HepG2 (cell line): ENCODE results near the gene SMIM21.

Experiments used
- ATAD3A ChIP-seq: sonication (generic); formaldehyde crosslinking; IDR thresholded peaks from 2 replicates; pipeline ENCODE4 v1.4.0; 2020; ENCODE audit warnings: missing genetic modification reagents
- ESRRA ChIP-seq: sonication (generic); formaldehyde crosslinking; IDR thresholded peaks from 2 replicates; pipeline ENCODE4 v1.5.1; 2020; ENCODE audit warnings: mild to moderate bottlenecking, low read depth, missing genetic modification reagents
- POLR2AphosphoS5 ChIP-seq: IDR thresholded peaks from 2 replicates; pipeline ENCODE4 v1.6.1; 2012; ENCODE audit warnings: low read depth, low read length
- YY1 ChIP-seq: IDR thresholded peaks from 2 replicates; pipeline ENCODE4 v1.6.1; 2011; ENCODE audit warnings: low read length, low read depth, moderate library complexity, mild to moderate bottlenecking; ENCODE audit not compliant: insufficient read depth, insufficient replicate concordance
- TF ChIP-seq, protein P1 (sequence below): sonication (generic); formaldehyde crosslinking; IDR thresholded peaks from 2 replicates; pipeline ENCODE4 v1.5.0; 2020; ENCODE audit warnings: mild to moderate bottlenecking, missing genetic modification reagents, moderate library complexity
- TF ChIP-seq, protein P2 (sequence below): sonication (generic); formaldehyde crosslinking; IDR thresholded peaks from 2 replicates; pipeline ENCODE4 v1.4.0; 2020; ENCODE audit warnings: missing genetic modification reagents
- TF ChIP-seq, protein P3 (sequence below): sonication (generic); formaldehyde crosslinking; IDR thresholded peaks from 2 replicates; pipeline ENCODE4 v1.4.0; 2020; ENCODE audit warnings: low read depth, mild to moderate bottlenecking, missing genetic modification reagents

DNA sequence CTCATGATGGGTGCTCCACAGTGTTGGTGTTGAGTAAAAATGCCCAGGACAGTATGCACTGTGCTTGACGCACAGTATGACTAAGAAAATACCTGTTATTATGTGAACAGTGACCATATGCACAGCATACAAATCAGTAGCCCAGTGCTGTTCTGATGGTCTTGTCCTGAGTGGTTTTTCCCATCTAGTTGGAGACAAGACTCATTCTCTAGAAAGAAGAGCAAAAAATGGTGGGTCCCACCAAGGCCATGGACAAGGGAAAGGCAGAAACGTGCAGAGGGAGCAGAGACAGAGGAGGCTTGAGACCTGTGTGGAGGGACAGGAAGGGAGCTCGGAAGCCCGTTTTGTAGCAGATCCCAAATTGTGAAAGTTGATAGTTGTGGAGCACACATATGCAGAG lies 987 bp upstream of the SMIM21 start:
- TF ChIP-seq, protein P1, sequence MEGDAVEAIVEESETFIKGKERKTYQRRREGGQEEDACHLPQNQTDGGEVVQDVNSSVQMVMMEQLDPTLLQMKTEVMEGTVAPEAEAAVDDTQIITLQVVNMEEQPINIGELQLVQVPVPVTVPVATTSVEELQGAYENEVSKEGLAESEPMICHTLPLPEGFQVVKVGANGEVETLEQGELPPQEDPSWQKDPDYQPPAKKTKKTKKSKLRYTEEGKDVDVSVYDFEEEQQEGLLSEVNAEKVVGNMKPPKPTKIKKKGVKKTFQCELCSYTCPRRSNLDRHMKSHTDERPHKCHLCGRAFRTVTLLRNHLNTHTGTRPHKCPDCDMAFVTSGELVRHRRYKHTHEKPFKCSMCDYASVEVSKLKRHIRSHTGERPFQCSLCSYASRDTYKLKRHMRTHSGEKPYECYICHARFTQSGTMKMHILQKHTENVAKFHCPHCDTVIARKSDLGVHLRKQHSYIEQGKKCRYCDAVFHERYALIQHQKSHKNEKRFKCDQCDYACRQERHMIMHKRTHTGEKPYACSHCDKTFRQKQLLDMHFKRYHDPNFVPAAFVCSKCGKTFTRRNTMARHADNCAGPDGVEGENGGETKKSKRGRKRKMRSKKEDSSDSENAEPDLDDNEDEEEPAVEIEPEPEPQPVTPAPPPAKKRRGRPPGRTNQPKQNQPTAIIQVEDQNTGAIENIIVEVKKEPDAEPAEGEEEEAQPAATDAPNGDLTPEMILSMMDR (CRISPR knock-in tag) = no peak
- TF ChIP-seq ESRRA (CRISPR knock-in tag) (no peak), POLR2AphosphoS5 (no peak), YY1 (no peak), ATAD3A (CRISPR knock-in tag) (no peak)
- TF ChIP-seq, protein P2, sequence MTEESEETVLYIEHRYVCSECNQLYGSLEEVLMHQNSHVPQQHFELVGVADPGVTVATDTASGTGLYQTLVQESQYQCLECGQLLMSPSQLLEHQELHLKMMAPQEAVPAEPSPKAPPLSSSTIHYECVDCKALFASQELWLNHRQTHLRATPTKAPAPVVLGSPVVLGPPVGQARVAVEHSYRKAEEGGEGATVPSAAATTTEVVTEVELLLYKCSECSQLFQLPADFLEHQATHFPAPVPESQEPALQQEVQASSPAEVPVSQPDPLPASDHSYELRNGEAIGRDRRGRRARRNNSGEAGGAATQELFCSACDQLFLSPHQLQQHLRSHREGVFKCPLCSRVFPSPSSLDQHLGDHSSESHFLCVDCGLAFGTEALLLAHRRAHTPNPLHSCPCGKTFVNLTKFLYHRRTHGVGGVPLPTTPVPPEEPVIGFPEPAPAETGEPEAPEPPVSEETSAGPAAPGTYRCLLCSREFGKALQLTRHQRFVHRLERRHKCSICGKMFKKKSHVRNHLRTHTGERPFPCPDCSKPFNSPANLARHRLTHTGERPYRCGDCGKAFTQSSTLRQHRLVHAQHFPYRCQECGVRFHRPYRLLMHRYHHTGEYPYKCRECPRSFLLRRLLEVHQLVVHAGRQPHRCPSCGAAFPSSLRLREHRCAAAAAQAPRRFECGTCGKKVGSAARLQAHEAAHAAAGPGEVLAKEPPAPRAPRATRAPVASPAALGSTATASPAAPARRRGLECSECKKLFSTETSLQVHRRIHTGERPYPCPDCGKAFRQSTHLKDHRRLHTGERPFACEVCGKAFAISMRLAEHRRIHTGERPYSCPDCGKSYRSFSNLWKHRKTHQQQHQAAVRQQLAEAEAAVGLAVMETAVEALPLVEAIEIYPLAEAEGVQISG (CRISPR knock-in tag) = no peak
- TF ChIP-seq, protein P3, sequence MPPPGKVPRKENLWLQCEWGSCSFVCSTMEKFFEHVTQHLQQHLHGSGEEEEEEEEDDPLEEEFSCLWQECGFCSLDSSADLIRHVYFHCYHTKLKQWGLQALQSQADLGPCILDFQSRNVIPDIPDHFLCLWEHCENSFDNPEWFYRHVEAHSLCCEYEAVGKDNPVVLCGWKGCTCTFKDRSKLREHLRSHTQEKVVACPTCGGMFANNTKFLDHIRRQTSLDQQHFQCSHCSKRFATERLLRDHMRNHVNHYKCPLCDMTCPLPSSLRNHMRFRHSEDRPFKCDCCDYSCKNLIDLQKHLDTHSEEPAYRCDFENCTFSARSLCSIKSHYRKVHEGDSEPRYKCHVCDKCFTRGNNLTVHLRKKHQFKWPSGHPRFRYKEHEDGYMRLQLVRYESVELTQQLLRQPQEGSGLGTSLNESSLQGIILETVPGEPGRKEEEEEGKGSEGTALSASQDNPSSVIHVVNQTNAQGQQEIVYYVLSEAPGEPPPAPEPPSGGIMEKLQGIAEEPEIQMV (CRISPR knock-in tag) = no peak
